DMS 273 (cell line): ENCODE measurements around the gene TIAM2.

Experiments used
- DNase-seq: peaks from one replicate; lab custom pipeline; 2025; ENCODE audit not compliant: unreplicated experiment; lab: John Stamatoyannopoulos, UW

The TIAM2 gene

DNA sequence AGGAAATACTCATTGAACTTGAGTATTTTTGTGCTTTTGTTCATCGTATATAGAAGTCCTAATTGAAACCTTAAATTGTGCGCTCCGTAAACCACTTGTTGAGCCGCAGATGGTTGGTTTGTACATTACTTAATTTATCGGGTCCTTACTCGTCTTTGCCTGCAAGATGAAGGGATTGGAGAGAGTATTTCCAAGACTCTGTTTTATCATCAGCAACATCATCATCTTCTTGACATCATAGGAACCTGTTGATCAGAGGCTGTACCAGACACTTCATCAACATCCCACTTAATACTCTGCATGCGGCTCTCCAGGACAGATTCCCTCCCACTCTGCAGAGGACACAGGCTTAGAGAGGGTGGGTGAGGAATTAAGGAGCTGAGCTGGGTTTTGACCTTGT is 28.6 kb downstream of the TIAM2 start:
- DNase-seq, result no peak

DNA sequence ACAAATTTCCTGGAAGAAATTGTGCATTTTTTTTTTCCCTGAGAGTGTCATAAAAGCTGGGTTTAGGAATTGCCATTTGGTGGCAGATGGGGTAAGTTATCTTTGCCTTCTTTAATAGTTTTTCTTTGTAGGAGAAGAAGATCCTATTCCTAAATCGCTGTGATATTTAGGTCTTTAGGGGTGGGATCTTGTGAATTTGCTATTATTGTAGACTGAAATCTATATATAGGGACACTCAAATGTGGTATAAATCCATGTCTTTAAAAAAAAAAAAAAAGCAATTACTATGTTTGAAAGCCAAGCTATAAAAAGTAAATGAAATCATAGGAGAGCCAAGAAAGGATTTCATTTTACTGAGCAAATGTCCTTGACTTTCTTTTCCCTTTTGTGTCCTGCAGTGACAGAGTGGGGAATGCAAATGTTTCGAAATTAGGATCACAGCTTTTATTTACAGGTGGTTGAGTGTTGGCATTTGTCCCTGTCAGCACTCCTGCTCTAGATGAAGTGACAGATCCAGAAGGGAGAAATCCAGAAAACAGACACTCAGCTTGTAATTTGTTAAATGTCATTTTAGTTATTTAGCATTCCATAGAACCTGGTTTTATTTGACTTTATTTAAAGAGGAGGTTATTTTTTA is 29.4 kb downstream of the TIAM2 start:
- no peak for DNase-seq

DNA sequence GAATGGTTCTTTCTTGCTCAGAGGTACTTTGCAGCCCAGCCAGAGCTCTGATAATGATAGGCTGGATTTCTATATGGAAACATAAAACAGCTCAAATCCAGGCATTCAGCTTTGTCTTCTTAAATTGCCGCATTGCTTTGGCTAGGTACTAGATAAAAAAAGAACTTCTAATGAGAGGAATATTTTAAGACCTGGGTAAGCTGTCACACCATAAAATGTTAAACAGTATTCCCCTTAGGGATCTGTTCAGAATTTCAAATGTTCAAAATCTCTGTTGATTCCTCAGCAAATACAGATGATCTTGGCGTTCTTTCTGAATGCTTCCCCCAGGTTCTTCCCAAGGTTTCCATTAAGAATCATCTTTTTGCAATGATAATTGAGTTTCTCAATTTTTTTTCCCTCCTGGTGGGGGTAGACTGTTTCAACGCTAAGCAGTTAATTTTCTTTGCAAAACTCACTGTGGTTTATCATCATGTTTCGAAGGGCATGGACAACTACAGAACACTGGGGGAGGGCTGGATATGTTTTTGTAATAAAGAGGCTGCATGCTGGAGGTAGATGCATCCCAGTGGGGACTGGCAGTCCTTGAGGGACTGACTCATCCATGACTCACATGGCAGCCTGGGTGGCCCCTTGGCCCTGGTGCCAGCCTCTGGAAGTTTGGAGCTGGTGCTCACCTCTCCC is 31.0 kb downstream of the TIAM2 start:
- DNase-seq, result peak; percentile 61

DNA sequence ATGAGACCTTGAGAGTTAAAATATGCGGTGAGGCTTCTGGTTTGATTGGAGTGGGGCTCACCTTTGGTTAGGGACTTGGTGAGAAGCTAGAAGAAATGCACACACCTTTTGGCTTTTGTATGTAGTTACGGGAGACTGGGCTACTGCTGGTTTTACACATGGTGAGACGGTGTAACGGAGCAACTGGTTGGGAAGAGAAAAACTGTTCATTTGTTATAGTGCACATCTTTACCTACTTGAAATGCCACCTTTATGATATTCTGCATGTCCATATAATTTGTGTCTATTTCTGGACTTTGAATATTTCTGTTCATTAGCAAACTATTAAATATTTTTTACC is 31.6 kb downstream of the TIAM2 start:
- DNase-seq, result no peak

DNA sequence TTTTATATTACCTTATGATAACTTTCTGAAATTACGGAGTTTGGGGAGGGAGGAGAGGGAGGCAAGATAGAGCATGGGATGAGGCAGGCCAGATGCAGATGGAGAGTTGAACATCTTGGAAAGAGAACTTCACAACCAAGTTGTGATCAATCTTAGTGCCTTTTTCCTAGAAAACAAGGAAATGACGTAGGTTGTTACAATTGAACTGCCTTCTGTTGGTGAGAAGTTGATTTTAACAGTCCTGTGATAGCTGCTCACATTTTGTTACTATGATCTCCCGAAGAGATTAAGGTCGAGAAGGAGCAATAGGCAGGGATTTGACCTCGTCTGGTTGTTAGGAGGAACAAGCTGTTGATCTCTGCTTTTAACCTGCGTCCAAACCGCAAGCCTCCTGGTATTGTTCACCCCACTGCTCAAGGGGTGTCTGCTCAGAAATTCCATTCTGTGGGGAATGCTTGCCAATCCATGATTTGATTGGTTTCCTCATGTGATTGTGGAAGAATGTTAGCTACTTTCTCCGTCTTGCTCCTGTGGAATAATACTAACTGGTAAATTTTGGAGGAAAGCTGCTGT is 35.1 kb downstream of the TIAM2 start:
- DNase-seq, result no peak

DNA sequence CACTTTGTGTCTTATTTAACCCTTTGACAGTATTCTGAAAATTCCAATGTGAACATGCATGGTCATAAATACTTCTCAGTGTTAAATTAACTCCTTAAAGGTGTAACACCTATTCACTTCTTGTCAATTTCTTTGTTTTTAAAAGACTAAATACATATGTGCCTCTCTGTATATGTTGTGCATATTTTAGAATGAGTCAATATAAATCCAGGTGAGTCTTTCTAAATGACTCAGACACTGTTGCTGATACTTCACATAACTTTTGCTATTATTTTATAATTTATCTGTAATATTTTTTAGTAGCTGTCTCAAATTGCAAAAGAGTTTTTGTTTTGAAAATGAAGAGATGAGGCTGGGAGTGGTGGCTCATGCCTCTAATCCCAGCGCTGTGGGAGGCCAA is 36.0 kb downstream of the TIAM2 start:
- DNase-seq, result no peak

DNA sequence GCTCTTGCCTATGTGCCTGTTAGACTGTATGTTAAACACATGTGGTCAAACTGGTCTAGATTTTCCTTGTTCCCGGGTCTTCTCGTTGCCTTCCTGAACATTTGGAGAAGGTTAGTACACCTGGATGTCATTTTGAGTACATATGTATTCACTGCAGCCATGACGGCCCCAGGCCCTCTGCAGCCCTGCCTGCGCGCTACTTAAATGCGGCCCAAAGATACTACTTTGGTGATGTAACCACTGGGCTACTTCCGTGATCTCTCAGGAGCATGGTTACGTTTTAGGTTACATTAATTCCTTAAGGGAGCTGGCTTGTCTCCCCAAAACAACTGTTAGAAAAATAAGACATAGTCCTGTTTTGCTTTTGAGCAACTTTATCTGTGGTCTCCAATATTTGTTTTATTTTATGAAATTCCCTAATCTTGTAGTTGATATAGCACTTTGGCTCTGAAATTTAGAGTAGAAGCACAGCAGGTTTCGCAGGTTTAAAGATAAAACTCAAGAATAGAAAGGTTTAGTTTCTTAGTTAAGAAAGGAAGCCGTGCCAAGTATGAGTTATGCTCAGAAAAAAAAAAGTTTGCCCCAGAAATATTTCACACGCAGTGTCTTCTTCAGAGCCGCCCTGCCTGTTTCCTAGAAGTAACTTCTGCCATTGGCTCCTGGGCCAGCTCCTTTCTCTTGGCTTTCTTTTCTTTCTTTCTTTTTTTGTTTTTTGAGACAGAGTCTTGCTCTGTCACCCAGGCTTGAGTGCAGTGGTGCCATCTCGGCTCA is 38.1 kb downstream of the TIAM2 start:
- DNase-seq, result no peak

DNA sequence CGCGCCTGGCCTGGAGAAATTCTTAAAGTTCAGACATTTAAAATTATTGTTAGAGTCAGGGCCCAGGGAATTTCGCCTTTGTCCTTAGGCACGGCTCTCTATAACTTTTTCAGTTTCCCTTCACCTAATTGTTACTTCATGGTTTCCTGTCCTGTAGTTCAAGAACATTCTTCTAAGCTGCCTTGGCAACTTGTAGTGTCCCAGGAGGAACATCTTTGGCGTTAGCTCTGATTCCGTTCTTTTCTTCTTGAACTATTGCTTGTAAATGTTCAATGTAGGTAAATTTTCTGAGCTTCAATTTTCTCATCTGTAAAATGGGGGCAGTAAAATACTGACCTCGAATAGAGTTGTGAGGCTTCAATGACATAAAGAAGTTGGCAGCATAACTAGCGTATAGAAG is 41.8 kb downstream of the TIAM2 start:
- DNase-seq, result no peak

DNA sequence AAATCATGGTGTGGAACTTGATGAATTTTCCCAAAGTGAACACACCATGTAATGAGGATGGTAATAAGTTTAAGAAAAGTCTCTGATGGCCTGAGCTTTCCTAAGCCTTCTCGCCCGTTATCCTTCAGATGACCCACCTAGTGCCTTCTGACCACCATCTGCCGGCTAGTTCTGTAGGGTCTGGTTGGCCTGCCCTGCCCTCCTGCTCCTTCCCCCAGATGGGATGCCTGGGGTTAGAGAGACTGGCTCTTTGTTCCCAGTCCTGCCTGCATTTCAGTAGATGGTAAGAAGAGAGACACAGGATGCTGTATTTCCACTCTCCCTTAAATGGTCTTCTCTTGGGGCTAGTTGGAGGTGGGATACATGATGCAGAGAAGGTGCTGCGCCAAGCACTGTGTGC is 43.0 kb downstream of the TIAM2 start:
- no peak for DNase-seq

DNA sequence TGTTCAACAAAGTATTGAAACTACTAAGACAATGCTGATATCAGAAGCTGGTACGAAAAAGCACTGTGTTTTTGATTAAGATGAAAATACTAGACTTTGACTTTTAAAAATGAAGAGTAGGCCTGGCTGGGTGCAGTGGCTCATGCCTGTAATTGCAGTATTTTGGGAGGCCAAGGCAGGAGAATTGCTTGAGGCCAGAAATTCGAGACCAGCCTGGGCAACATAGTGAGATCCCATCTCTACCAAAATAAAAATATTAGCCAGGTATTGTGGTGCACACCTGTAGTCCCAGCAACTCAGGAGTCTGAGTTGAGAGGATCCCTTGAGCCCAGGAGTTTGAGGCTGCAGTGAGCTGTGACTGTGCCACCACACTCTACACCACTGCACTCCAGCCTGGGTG is 43.4 kb downstream of the TIAM2 start:
- DNase-seq, result no peak

DNA sequence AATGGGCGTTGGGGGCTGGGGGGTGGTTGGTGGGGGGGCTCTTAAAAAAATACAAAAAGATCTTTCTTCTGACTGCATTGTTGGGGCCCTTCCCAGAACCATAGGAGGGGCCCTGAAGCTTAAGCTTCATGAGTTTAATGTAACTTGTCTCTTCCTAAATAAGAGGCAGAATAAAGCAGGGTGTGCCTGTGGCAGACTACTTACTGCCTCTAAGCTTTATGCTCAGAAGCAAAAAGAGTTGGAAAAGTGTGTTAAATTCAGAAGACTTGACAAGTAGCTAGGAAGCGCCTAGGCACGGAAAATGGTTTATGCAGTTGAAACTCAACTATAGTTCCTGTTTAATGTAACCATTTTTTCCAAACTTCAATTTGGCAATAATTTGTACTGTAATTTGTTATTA is 44.5 kb downstream of the TIAM2 start:
- no peak for DNase-seq

DNA sequence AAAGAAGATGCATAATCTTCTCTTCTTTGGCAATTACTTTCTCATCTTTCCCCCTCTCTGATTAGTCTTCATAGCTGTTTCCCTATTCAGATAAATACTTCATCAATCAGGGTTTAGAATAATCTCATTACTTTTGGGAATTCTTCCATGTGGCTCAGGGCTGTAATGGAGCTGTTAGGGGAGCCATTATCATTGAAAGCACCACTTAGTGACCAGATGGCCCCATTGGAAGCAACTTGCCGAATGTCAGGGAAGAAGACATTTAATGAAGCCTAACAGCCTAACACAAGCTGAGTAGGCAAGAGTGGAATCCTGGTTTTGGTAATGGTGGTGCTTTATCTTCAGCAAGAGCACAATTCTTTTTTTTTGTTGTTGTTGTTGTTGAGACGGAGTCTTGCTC is 45.0 kb downstream of the TIAM2 start:
- peak; percentile 44 for DNase-seq

DNA sequence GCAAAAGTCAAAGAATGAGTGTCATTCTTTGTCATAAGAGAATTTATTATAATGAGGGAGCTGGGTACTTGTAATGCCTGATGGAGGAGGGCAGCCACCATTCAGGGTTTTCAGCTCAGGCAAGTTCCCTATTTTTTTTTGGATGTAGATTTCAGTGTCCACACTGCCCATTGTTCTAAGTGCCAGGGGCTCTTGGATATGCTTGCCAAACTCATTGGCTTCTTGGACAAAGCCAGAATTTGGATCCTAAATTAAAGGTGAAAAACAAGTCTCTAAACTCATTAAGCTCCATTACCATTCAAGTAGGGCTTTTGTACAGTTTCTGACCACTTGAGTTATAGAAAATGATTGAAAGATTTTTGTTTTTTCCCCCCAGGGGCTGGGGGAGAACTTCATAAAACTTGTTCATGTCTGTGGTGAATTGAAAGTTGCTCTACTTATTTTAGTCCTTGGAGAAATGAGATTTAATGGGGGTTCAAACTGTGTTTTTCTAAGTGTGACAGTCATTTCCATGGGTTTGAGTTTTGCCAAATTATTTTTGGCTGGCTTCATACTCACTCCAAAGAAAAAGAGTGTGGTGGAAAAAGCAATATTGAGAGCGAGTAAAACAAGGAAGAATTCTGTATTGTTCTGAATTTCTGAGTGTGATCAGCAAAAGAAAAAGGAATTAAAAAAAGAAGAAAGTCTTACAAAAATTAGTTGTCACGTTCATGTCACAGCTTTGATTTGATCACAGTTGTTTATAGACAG is 46.0 kb downstream of the TIAM2 start:
- no peak for DNase-seq

DNA sequence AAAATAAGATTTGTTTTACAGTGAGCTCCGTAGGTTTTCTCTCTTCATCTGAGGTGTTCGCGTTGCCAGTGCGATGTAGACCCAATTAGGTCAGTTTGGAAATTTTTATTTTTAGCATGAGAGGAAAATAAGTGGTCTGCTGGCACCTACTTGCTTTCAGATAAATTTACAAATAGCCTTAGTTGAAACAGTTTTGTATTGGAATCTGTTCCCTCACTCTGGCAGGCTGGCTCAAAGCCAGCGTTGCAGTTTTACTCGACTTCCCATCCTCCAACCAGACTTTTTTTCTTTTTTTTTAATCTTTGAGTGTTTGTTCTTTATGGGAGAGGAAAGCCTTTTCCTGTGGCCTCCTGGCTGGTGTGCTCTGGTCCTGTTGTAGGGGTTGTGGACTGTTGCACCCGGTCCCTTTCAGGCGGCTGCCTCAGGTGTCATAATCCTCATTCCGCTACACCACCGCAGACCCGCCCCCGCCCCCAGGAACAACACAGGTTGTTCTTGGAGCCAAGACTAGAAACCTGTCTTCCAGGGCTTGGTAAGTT is 46.7 kb downstream of the TIAM2 start:
- DNase-seq, result no peak

DNA sequence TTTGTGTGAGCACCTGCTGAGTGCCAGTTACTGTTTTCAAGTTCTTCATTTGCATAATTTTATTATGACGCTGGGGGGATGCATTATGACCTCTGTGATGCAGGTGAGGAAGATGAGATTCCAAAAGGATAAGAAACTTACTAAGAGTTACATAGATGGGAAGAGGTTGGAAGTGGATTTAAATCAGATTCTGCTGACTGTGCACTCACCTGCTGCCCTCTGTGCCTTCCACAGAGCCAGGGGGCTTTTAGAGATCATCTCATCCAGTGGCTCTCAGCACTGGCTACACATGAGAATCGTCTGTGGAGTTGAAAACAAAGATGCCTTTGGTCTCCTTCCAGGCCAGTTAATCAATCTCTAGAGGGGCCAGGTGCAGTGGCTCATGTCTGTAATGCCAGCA is 47.9 kb downstream of the TIAM2 start:
- no peak for DNase-seq

DNA sequence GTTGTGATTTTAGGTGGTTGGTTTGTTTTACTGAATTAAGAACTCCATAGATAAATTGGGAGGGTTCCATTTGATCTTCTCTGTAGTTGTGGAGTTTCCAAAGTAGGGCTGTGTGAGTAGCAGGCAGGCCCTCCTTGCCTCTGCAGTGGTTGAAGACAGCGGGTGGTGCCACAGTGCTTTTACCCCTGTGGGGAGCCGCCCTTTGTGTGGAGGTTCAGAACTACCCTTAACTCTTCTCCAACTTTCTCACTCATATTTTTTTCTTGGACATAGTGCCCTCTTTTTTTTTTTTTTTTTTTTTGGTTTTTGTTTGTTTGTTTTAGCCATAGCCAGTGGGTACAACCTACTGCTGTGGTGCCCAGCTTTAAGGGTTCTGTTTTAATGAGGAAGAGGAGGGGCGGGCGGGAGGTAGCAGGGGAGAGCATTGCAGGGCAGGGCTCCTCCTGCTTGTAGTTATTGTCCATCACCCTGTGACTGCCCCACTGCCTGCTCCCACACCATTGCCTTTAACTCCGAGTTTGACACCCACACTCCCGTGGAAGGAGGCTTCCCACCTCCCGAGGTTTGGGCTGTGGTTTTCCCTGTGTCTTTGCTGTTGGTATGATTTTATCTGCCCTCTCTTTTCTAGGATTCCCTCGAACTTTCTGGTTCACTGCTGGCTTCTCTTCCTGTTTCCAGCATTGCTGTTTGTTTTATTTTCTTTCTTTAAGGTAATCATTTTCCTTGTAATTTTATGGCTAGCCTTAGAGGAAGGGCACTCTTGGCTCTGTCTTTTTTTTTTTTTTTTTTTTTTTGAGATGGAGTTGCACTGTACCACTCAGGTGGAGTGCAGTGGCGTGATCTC is 50.7 kb downstream of the TIAM2 start:
- no peak for DNase-seq

DNA sequence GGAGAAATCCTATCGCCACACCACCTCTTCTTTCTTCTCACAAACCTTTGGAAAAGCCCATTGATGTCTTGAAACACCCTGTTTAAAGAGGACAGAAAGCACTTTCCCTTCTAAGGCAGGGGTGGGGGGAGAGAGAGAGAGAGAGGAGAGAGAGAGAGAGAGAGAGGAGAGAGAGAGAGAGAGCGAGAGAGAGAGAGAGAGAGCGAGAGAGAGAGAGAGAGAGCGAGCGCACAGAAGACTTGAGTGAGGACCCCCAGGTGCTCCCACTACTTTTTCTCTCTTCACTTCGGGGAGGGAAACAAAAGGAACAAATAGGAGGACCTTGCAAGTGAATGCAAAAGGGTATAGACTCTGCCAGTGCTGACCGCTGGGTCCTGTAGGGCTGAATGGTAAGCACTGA is 52.4 kb downstream of the TIAM2 start:
- DNase-seq, result no peak

DNA sequence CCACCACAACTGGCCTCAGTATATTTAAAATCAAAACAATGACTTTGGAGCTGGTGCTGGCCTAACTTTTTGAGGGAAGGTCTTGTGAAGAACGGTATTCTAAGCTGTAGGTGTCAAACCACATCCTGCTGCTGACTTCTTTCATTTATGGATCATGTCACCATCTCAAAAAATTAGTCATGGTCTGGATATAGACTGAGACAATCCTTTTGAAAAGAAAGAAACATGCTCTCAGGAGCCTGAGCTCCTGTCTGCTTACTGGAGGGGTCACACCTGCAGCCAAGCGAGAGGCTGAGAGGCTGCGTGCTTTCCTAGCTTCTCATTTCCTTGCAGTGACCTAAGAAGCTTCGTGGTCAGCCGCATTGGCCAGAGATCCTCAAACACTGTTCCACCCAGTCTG is 55.2 kb downstream of the TIAM2 start:
- DNase-seq, result no peak

DNA sequence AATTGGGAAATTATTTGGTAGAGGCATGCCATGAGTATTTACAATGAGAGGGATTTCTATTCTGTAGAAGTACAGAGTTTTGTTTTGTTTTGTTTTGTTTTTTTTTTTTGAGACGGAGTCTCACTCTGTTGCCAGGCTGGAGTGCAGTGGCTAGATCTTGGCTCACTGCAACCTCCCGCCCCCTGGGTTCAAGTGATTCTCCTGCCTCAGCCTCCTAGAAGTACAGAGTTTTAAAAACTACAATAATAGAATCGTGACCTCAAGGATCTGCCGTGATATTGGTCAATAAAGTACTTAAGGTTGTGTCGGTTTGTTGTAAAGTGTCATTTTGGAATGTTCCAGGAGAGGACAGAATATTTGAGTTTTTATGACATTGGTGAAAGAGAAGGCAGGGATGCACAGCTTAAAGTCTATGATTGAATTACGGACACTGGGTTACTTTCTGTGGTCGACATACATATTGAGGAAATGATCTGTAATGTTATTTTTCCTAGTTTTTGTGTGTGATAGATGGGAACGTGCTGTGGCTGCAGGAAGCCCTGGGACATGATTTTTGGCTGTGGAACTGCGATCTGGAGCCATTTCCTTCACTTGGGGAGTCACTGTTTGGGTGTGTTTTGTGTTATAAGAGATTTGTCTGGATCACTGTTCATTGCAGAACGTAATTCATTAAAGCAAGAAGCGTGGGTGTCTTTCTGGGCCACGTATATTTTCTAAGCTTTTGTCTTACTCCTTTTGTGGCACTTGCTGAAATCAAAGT is 59.6 kb downstream of the TIAM2 start:
- no peak for DNase-seq

DNA sequence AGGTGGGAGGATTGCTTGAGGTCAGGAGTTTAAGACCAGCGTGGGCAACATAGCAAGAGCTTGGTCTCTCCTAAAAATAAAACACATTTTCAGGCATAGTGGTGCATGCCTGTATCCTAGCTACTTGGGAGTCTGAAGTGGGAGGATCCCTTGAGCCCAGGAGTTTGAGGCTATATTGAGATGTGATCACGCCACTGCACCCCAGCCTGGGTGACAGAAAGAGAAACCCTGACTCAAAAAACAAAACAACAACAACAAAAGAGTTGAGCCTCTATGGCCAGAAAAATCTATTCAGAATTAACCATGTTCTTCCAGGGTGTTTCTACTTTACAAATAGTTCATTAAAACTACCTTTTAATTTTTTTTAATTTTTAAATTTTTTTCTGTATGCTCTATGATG is 60.6 kb downstream of the TIAM2 start:
- no peak for DNase-seq
